ENCODE measurements around the gene STAU1. TPM values are rescaled to one million over a fixed set of nuclear protein-coding genes. Genes with fewer than 3 reads are reported as not detected.
A peak's percentile ranks its signal among the peaks of the same experiment; 100 is the strongest.

The STAU1 gene
- total RNA-seq, 1 experiment from 2014 or later: 147 TPM

- CTCF ChIA-PET: interaction anchor here (0.7 to 1.2 kb wide), 3 partner anchors 8 to 23 kb away, joined by 4 to 6 read pairs (median 5); no protein-coding TSS in a partner anchor
- intact Hi-C loops (cut with micrococcal nuclease; ENCODE audit: unreplicated experiment): no loop called here
Observed at GRCh38 chr20:49214571-49214970, 26.4 kb upstream of the STAU1 start.

DNA sequence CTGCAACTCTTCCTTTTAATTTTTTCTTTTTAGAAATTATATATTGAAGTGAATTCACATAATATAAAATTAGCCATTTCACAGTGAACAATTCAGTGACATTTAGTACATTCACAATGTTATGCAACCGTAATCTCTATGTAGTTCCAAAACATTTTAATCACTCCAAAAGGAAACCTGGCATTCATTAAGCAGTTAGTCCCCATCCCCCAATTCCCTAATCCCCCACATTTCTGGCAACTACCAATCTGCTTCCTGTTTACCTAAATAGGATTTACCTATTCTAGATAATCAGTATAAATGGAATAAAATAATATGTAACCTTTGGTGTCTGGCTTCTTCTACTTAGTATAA lies 22.6 kb upstream of the STAU1 start:
- Mint-ChIP-seq H3K4me1 (ENCODE audit: low read depth, unreplicated experiment) (no peaks in the 10 kb centered on the region), H3K27ac (ENCODE audit: unreplicated experiment) (no peak overlapping the region), H3K9me3 (ENCODE audit: low read depth, unreplicated experiment) (peaks cover 5% of the 10 kb centered on the region), H3K36me3 (ENCODE audit: insufficient read depth, unreplicated experiment) (no peaks in the 10 kb centered on the region), H3K4me3 (ENCODE audit: low read depth, unreplicated experiment) (no peak overlapping the region), H3K27me3 (ENCODE audit: unreplicated experiment) (no peaks in the 10 kb centered on the region)
- CTCF ChIA-PET: no interaction called here
- DNase-seq: no peak
- TF ChIP-seq CTCF (IDR thresholded peaks at IDR 0.05; ENCODE audit: unreplicated experiment): no peak
- BruUV-seq (replicated peaks): no TSS peak
- intact Hi-C loops (cut with micrococcal nuclease; ENCODE audit: unreplicated experiment): no loop called here

More at GRCh38 chr20:49214571-49214970, 26.4 kb upstream of the STAU1 start:
- TF ChIP-seq CTCF (IDR thresholded peaks at IDR 0.05; ENCODE audit: unreplicated experiment): no peak
- Mint-ChIP-seq H3K9me3 (ENCODE audit: low read depth, unreplicated experiment) (peaks cover 5% of the 10 kb centered on the region), H3K4me3 (ENCODE audit: low read depth, unreplicated experiment) (no peak overlapping the region), H3K36me3 (ENCODE audit: insufficient read depth, unreplicated experiment) (peaks cover 9% of the 10 kb centered on the region), H3K4me1 (ENCODE audit: low read depth, unreplicated experiment) (no peaks in the 10 kb centered on the region), H3K27ac (ENCODE audit: unreplicated experiment) (no peak overlapping the region), H3K27me3 (ENCODE audit: unreplicated experiment) (no peaks in the 10 kb centered on the region)
- no TSS peak for BruUV-seq (replicated peaks)
- no peak for DNase-seq

DNA sequence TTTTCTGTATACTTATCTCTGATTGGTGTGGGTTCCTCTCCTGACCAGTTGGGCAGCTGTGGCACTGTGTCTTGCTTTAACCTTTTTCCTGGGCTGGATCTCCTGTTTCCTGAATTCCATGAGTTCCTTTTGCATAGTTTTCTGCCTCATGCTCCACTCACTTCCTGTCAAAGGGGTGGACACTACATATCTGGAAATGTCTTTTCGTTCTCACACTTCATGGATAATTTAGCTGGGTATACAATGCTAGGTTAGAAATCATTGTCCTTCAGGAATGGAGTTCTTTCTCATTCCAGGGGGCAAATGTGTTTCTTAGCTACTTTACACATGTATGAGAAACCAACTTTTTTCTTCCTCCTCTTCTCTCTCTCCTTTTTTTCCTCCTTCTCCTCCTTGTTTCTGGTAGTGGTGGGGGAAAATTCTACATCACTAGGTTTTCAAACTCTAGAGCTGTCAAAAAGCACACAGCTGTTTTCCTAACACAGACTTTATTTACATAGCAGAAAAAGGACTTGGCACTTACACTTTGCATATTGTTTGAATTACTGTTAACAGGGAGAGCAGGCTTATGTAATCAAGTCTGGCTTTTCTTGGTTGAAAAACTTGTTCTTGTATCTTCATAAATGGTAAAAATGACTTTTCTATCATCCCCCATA lies 22.1 kb upstream of the STAU1 start:
- H3K4me1 Mint-ChIP-seq (ENCODE audit: low read depth, unreplicated experiment): no peaks in the 10 kb centered on the region
- no TSS peak for BruUV-seq (replicated peaks)
- CTCF ChIA-PET: no interaction called here
- no peak for TF ChIP-seq CTCF (IDR thresholded peaks at IDR 0.05; ENCODE audit: unreplicated experiment)
- H3K9me3 Mint-ChIP-seq (ENCODE audit: low read depth, unreplicated experiment): peaks cover 5% of the 10 kb centered on the region
- H3K36me3 Mint-ChIP-seq (ENCODE audit: insufficient read depth, unreplicated experiment): no peaks in the 10 kb centered on the region
- intact Hi-C loops (cut with micrococcal nuclease; ENCODE audit: unreplicated experiment): no loop called here
- no peak for DNase-seq
- H3K27me3 Mint-ChIP-seq (ENCODE audit: unreplicated experiment): no peaks in the 10 kb centered on the region
- H3K4me3 Mint-ChIP-seq (ENCODE audit: low read depth, unreplicated experiment): no peak overlapping the region
- H3K27ac Mint-ChIP-seq (ENCODE audit: unreplicated experiment): no peak overlapping the region

- CTCF ChIA-PET: interaction anchor here (0.6 to 0.8 kb wide), 3 partner anchors 9 to 39 kb away, joined by 3 to 5 read pairs (median 4); no protein-coding TSS in a partner anchor
Observed at GRCh38 chr20:49207076-49207475, 18.9 kb upstream of the STAU1 start.

More at GRCh38 chr20:49207076-49207475, 18.9 kb upstream of the STAU1 start:
- no peak overlapping the region for H3K27ac Mint-ChIP-seq (ENCODE audit: unreplicated experiment)
- H3K4me1 Mint-ChIP-seq (ENCODE audit: low read depth, unreplicated experiment): no peaks in the 10 kb centered on the region
- intact Hi-C loops (cut with micrococcal nuclease; ENCODE audit: unreplicated experiment): no loop called here
- TF ChIP-seq CTCF (IDR thresholded peaks at IDR 0.05; ENCODE audit: unreplicated experiment): peak; percentile 31
- DNase-seq: peak; percentile 27
- no peaks in the 10 kb centered on the region for H3K27me3 Mint-ChIP-seq (ENCODE audit: unreplicated experiment)
- BruUV-seq (replicated peaks): no TSS peak
- H3K4me3 Mint-ChIP-seq (ENCODE audit: low read depth, unreplicated experiment): no peak overlapping the region
- H3K36me3 Mint-ChIP-seq (ENCODE audit: insufficient read depth, unreplicated experiment): no peaks in the 10 kb centered on the region
- H3K9me3 Mint-ChIP-seq (ENCODE audit: low read depth, unreplicated experiment): peaks cover 5% of the 10 kb centered on the region
